HG03064 (cell line): ENCODE measurements around the gene ERC1.
"Not testable (repeated sequence)": the region's sequence is repeated elsewhere in the genome, so short reads cannot be mapped to it uniquely, and the experiment has no call there.

ENCODE experiments used
- ATAC-seq: cut with Tn5 transposase; IDR thresholded peaks from one replicate; pipeline ENCODE4 v1.9.1; 2021; ENCODE audit warnings: low read depth; ENCODE audit not compliant: unreplicated experiment

ERC1 gene

DNA sequence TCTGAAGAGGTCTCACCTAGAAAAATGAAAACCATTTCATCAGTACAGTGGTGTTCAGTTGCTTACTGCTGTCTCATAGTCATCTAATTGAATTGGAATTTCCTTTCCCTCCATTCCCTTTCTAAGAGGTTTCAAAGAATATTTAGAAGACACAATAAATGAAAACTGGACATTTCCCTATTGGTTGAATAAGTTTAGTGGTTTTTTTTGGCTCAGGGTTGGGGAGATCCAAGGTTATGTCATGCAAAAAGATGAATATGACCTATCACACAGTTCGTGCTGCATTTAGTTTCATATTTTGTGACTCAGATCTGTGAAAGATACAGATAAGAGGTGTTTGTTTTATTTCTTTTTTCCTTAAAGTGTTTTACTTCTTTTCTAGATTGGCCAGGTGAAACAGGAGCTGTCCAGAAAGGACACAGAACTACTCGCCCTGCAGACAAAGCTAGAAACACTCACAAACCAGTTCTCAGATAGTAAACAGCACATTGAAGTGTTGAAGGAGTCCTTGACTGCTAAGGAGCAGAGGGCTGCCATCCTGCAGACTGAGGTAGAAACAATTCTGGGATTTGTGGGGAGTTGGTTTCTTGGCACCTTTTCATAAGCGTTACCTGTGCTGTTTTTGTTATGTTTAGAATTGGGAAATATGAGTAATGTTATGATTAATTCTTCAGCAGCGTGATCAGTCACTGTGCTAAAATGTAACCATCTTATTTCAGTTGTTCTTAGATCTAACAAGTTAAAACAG is 124.6 kb downstream of the ERC1 start:
- ATAC-seq, result no peak

DNA sequence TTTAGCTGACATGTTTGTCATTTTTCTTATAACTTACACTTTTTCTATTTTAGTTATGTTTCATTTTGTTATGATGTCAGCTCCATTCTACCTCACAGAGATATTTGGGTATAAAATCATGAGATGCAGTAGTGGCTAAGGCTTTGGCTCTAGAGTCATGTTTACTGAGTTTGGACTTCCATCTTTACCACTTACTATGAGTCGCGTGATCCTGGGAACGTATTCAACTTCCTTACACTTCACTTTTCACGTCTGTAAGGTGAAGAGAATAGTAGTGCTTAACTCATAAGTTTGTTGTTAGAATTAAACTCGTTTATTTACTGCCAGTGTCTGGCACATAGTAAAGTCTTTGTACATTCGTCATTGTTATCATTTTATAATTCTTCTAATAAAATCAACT is 126.3 kb downstream of the ERC1 start:
- no peak for ATAC-seq

DNA sequence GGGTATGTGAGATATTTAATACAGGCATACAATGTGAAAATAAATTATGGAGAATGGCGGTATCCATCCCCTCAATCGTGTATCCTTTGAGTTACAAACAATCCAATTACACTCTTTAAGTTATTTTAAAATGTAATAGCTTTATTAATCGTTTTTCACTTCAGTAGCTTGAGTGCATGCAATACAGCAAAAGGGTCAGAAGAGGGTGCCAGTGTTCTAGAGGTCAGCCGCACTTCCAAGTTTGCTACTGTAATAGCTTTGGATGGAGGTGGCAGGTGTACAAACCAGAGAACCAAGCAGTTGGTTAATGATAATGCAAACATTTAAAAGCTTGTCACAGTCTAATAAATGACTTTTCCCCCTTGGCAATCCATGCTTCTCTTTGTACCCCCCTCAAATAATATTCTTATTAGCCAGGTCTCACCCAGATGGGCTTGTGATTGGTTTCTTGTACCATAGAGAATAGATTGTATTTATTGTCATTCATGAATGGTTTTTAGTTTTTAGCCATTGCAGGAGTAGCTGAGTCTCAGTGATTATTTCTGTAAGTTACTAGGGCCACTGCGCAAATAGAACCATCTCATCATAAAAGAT is 127.0 kb downstream of the ERC1 start:
- no peak for ATAC-seq

DNA sequence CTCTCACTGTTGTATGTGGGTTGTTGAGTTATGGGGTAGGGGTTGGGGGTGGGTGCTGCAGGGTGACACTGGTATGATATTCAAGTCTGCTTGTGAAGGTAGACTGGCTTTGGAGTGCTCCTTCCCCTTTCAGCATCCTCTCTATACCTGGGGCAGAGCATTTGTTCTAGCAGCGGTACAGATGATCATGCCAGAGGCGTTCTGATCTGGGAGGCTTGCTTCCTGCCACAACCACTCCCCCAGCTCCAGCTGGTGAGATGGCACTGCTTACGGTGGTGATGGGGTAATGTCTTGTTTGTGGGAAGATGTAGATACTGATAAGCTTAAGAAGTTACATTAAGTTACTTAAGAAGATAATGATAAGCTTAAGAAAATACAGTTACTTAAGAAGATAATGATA is 131.8 kb downstream of the ERC1 start:
- ATAC-seq, result no peak

DNA sequence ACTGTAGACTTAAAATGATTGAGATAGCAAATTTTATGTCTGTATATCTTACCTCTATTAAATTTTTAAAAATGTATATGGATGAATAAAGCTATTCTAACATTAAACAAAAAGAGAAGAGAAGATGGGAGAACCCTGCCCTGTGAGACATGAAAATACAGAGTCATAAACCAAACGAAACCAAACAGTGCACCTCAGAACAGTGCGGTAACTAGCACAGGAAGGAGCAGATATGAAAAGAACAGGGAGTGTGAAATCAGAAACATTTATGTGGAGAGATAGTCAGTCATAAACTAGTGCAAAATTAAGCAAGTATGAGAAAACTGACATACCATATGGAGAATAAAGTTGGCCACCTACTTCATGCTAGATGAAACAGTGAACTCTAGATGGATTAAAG is 135.1 kb downstream of the ERC1 start:
- no peak for ATAC-seq

DNA sequence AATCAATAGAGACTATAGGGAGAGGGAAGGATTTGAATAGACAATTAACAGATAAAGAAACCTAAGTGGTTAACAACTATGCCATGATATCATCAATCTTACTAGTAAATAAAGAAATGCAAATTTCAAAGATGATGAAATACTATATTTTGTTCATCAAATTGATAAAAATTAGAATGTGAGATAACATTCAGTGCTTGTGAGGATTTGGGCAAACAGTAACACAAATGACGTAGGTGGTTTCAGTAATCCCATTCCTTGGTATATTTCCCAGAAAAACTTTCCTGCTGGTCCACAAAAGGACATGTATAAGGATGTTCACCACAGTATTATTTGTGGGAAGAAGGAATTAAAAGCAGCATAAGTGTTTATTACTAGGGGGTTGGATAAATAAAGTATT is 136.0 kb downstream of the ERC1 start:
- no peak for ATAC-seq

DNA sequence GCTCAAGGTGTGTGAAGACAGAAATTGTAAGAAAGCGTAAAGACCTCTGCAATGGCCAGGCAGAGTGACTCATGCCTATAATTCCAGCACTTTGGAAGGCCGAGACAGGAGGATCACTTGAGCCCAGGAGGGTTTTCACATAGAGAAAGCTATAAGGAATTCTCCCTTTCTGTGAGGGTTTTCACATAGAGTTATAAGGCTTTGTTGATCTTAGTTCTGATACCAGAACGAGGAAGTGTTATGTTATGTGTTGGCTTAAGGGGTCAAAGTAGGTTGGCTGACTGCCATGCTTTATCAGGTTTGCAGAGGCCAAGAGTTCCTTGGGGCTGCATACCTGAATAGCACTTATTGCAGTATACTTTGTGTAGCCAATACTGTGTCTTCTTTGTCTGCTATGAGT is 139.1 kb downstream of the ERC1 start:
- no peak for ATAC-seq

DNA sequence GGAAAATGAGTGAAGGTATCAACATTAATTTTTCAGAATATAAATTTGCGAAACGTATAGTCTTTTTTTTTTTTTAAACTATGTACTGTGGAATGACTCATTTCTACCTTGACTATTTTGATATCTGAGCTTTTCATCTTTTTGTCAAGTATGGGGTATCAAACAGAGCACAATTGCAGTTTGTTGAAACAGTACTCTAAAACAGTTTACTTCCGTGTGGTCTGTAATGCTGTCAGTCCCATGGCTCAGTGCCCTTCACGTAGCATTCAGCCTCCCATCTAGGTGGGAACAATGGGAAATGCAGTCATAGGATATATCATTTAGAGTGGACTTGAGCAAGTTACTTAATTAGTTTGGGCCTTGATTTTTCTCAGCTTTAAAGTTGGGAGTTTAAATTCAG is 139.5 kb downstream of the ERC1 start:
- ATAC-seq, result no peak

DNA sequence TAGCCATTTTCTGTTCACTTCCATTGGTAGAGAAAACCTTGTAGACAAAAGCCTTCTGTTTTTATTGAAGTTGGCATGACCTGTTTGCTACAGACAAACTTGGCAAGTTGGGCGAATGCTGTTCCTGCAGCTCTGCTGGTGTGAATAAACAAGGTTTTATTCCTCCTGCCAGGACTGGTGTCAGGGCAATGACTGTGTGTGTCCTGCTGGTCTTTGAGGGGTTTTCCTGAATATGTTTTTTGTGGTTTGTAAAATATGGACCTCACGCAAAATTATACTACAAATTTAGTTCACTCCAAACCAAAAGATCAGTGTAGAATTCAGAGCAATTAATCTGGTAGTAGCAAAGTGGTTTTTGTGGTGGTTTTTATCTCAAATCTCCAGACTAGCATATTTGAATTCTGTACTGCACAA is 140.8 kb downstream of the ERC1 start:
- no peak for ATAC-seq

DNA sequence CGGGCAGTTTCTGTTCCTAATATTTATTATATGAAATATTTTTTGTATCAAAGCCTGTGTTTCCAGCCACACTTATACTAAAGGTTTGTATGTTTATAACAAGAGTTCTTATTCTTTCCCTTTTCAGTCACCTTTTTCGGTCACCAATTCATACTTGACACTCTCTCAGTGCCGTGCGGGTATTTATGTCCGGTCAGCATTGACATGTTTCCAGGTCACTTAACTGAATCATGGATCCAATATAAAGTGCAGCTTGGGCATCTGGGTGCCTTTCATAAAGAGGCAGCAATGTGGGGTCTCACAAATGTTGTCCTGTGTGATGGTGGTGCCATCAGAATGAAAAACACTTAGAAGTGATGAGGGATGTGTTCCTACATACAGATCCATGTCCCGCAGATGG is 141.3 kb downstream of the ERC1 start:
- ATAC-seq, result no peak

DNA sequence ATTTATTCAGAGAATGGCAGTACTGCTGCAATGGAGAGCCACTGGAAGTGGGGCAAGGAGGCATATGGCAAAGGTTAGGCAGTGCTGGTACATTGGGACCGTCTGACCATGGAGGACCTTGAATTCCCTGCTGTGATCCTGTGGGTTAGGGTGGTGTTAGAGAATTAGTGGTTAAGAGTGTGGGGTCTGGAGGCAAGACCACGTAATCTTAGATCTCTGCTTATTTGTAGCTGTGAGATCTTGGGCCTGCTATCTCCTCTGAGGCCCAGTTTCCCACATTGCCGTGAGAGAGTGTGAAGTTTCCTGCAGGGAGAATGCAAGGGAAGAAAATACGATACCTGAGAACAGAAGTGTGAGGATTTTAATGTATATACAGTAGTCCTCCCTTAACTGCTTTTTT is 147.7 kb downstream of the ERC1 start:
- ATAC-seq, result no peak

DNA sequence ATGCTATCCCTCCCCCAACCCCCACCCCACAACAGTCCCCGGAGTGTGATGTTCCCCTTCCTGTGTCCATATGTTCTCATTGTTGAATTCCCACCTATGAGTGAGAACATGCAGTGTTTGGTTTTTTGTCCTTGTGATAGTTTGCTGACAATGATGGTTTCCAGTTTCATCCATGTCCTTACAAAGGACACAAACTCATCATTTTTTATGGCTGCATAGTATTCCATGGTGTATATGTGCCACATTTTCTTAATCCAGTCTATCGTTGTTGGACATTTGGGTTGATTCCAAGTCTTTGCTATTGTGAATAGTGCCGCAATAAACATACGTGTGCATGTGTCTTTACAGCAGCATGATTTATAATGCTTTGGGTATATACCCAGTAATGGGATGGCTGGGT is 155.7 kb downstream of the ERC1 start:
- ATAC-seq, result not testable (repeated sequence)

DNA sequence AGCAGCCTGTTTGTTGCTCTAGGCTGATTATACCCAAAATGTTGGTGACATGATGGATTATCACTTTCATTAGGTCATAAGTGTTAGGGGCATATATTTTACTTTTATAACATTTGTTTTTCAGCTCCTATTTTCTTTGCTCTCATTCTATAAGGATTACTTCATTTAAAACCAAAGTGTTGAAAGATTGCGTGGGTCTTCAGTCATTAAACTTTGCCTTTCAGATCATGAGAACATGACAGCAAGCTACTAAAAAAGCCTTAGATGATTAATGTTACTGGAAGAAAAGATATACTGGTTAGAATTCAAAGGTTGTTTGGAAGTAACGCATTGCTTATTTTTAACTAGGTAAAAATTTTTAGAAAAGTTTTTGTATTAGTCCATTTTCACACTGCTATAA is 156.8 kb downstream of the ERC1 start:
- no peak for ATAC-seq

DNA sequence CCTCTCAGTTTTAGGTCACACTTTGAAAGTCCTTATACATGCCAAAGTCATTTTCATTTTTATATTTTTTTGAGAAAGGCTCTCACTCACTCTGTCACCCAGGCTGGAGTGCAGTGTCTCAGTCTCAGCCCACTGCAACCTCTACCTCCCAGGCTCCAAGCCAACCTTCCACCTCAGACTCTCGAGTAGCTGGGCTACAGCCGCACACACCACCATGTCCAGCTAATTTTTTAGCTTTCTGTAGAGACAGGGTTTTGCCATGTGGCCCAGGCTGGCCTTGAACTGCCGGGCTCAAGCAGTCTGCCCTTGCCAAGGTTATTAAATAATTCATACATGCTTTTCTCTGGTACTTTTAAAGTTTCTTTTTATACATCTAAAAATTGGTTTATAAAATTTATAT is 166.0 kb downstream of the ERC1 start:
- no peak for ATAC-seq

DNA sequence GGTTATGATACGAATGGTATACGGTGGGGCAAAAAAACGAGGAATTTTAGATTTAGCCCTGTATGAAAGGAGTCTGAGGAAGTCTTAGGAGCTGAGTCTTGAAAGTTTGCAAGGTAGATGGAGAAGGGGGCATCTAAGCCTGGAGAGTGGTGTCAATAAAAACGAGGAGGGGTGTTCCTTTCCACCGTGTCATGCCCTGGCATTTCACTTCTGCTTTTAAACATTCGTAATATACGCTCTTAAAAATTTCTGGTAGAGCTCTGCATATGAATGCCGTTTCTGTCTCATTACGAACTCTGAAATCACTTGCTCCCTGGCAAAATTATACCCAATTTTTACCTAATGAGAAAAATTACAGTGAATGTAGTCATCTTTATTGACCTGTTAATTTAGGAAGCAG is 170.2 kb downstream of the ERC1 start:
- no peak for ATAC-seq

DNA sequence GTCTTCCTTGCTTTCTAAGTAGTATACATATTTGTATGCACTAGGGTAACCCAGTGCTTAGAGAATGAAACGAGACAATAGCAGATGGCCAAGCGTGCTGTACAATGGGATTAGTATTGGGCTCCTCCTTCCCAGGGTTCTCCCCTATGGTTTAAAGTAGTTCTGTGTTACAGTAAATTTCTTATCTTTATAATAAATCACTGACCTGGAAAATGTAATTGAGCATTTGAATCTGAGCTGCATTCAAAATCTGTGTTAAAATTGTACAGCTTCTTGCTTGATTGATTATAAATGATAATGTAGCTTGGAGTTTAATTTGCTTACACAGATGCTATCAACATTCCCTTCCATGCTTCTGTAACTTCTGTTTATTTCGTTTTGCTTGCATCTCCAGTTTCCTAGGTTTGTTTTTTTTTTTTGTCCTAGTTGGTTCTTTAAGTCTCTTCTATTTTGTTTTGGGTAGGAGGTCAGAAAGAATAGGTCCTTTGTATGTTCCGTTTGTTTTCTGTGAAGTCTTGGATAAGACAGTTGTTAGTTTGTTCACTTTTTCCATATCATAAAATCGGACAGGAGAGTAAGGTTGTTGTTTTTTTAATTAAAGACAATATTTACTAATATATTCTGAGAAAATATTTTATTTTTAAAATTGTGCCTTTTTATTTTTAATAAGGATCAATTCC is 171.2 kb downstream of the ERC1 start:
- no peak for ATAC-seq

DNA sequence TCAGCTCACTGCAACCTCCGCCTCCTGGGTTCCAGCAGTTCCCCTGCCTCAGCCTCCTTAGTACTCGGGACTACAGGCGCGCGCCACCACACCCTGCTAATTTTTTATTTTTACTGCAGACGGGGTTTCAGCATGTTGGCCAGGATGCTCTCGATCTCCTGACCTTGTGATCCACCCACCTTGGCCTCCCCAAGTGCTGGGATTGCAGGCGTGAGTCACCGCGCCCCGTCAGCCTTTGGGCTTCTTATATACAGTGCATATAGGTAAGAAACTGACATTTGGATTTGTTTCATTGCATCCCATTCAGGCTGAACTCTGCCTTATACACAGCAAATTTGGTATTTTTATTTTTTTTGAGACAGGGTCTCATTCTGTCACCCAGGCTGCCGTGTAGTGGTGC is 176.8 kb downstream of the ERC1 start:
- no peak for ATAC-seq

DNA sequence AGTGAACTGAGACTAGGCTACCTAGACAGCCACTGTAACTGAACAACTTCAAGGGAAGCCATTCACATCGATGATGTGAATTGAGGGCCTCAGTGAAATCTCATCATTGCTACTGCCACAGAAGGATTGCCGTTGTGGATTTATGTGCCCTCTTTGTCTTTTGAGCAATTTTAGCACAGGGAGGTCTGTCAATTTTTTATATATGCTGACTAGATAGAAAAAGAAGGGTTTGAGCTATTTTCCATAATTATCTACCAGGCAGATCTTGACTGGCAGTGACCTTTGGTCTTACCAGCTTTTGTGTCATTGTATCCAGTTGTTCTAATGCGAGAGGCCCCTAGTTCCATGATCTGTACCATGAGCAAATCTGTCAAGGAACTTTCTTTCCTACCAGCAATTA is 179.4 kb downstream of the ERC1 start:
- ATAC-seq, result no peak

DNA sequence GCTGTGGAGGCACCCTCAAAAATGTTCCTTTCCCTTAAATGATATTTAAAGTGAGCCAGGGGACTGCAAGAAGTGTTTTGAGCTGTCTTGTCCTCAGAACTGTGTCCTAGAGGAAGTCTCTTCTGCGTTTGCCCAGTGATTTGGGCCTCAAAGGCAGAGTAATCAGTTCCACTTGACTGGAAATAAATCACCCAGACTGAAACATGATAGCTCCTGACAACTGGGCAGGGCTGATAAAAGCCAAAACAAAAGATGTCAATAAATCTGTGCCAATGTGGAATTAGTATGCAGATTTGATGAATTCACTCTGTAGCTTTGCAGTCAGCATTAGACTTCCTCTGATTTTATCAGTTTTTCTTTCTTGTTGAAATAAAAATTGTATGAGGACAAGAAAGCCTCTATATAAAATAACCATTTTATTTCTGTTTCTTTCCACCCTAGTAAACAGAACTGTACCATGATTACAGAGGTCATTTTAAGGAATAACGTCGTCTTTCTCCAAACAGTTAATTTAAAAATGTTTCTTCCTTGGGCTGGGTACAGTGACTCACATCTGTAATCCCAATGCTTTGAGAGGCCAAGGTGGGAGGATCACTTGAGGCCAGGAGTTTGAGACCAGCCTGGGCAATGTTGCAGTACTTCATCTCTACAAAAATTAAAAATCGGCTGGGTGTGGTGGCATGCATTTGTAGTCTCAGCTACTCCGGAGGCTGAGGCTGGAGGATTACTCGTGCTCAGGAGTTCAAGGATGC is 180.8 kb downstream of the ERC1 start:
- no peak for ATAC-seq

DNA sequence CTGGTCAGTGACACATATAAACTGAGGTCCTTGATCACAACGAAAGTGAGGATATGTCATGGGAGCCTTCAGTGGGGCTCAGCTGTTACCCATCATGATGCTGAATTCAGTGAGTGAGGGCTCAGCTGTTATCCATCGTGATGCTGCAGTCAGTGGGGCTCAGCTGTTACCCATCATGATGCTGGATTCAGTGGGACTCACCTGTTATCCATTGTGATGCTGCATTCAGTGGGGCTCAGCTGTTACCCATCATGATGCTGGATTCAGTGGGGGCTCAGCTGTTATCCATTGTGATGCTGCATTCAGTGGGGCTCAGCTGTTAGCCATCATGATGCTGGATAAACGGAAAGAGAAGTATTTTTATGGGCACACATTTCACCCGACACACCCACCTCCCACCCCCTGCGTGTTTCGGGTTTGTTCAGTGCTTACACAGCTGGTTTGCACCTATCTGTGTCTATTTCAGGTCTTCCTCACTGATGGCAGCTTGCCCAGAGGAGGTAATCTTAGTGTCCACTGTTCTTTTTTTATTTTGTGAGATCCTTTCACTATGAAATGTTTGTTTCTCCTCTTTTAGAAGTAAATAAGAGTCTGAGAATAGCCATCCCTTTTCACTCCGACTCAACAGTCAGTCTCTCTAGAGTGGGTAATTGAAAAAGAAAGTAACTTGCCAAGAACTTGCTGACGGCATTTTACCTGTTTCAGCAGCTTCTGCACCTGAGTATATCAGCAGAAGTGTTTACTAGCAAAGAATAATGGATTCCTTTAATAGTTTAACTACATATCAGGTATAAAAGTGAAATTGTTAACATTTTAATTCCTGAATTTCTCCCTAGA is 183.0 kb downstream of the ERC1 start:
- no peak for ATAC-seq

DNA sequence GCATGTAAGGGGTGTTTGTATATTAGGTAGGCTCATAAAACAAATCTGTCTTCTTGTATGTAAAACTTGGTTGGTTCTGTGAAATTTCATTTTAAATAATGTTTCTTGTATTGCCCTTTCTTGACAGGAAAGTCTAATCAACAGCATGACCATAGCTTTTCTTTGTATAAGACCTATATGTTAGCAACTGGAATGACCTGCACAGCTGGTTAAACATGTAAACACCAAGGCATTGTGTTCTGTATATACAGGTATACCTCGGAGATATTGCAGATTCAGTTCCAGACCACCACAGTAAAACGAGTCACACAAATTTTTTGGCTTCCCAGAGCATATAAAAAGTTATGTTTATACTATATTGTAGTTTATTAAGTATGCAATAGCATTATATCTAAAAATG is 183.6 kb downstream of the ERC1 start:
- ATAC-seq, result no peak
